ENCODE results near the gene HOXB8.

The HOXB8 gene

DNA sequence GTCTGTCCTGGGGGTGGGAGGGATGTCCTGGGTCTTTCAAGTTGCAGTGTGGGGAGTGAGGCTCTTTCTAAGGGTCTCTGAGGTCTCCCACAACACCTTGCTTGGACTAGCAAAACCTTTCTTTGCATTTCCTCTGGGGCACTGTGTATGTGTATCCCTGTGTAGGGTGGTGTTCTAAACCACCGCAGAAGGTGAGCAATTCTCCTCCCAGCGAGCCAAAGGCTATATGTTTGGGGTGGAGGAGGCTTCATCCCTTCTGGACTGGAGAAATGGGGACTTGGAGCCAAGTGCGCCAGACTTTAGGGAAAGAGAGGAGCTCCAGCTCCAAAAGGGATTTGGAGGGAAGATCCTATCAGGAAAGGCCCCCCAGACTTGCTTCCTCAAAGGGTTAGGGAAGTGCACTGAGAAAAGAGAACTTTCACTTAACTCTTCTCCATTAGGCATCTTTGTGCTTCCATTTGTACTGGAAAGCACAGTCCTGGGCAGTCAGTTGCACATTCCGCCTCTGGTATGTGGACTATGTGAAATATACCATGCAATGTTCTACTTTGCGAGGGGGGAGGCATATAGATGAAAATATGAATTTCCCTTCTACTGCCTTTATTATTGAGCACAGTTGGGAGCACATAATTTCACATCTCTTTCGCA lies 29.9 kb upstream of the HOXB8 start:
- H3K4me1 ChIP-seq (ENCODE audit: low read length) = no peaks in the 10 kb centered on the region
- H4K20me1 ChIP-seq (ENCODE audit: insufficient read depth, low read length) = no peaks in the 10 kb centered on the region
- TF ChIP-seq EZH2phosphoT487 (IDR thresholded peaks at IDR 0.05; ENCODE audit: low read depth) (no peak), CTCF (IDR thresholded peaks at IDR 0.05; ENCODE audit: low read depth, low read length) (no peak)
- H3K4me2 ChIP-seq (ENCODE audit: low read length) = no peak overlapping the region
- H3K27me3 ChIP-seq (ENCODE audit: low read depth, low read length) = peaks cover 5% of the 10 kb centered on the region; the same call in 1 of the 2 replicates
- H3K36me3 ChIP-seq (replicated peaks; ENCODE audit: low read depth, low read length) = no peaks in the 10 kb centered on the region
- H3K79me2 ChIP-seq (ENCODE audit: low read length) = no peaks in the 10 kb centered on the region
- no peak overlapping the region for H3K9ac ChIP-seq (ENCODE audit: low read length)
- no peak overlapping the region for H2AFZ ChIP-seq (ENCODE audit: low read depth, low read length)
- H3K27ac ChIP-seq (ENCODE audit: low read length) = no peak overlapping the region
- H3K9me3 ChIP-seq (ENCODE audit: insufficient read depth, low read length) = no peaks in the 10 kb centered on the region
- H3K4me3 ChIP-seq (ENCODE audit: low read length) = no peak overlapping the region

DNA sequence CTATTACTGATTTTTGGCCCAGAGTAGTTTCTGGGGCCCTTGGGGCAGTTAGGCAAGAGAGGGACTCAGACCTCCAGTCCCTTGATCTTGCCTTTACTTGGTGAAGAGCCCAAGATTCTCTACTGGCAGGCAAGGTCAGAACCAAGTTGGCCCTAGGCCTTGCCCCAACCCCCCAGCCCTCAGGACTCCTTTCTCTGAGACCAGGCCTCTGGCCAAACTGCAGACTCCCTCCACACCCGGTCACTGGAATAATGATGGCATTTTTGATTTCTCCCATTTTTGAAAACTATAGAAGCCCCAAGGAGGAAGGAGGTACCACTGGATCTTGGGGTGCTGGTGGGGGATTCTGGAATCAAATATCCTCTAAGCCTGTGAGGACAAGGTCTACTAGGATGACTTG lies 29.1 kb upstream of the HOXB8 start:
- H3K4me3 ChIP-seq (ENCODE audit: low read length) = no peak overlapping the region

GRCh38 chr17:48643697-48644012 lies 28.6 kb upstream of the HOXB8 start:
- no peaks in the 10 kb centered on the region for H4K20me1 ChIP-seq (ENCODE audit: insufficient read depth, low read length)
- H3K36me3 ChIP-seq (replicated peaks; ENCODE audit: low read depth, low read length) = no peaks in the 10 kb centered on the region
- TF ChIP-seq CTCF (IDR thresholded peaks at IDR 0.05; ENCODE audit: low read depth, low read length) (no peak), EZH2phosphoT487 (IDR thresholded peaks at IDR 0.05; ENCODE audit: low read depth) (no peak)
- no peak overlapping the region for H3K4me3 ChIP-seq (ENCODE audit: low read length)
- H3K27me3 ChIP-seq (ENCODE audit: low read depth, low read length) = peaks cover 11% of the 10 kb centered on the region; the same call in 1 of the 2 replicates
- no peaks in the 10 kb centered on the region for H3K4me1 ChIP-seq (ENCODE audit: low read length)
- no peak overlapping the region for H3K9ac ChIP-seq (ENCODE audit: low read length)
- H3K9me3 ChIP-seq (ENCODE audit: insufficient read depth, low read length) = no peaks in the 10 kb centered on the region
- no peak overlapping the region for H3K4me2 ChIP-seq (ENCODE audit: low read length)
- no peak overlapping the region for H2AFZ ChIP-seq (ENCODE audit: low read depth, low read length)
- H3K27ac ChIP-seq (ENCODE audit: low read length) = no peak overlapping the region
- no peaks in the 10 kb centered on the region for H3K79me2 ChIP-seq (ENCODE audit: low read length)

More for the DNA sequence above, 29.1 kb upstream of the HOXB8 start:
- no peak for TF ChIP-seq CTCF (IDR thresholded peaks at IDR 0.05; ENCODE audit: low read depth, low read length)
- no peak for TF ChIP-seq EZH2phosphoT487 (IDR thresholded peaks at IDR 0.05; ENCODE audit: low read depth)
- Histone ChIP-seq H3K27me3 (ENCODE audit: low read depth, low read length) (peaks cover 11% of the 10 kb centered on the region; the same call in 1 of the 2 replicates), H3K79me2 (ENCODE audit: low read length) (no peaks in the 10 kb centered on the region), H3K4me1 (ENCODE audit: low read length) (no peaks in the 10 kb centered on the region), H3K36me3 (replicated peaks; ENCODE audit: low read depth, low read length) (no peaks in the 10 kb centered on the region), H3K4me2 (ENCODE audit: low read length) (no peak overlapping the region), H3K27ac (ENCODE audit: low read length) (no peak overlapping the region), H4K20me1 (ENCODE audit: insufficient read depth, low read length) (no peaks in the 10 kb centered on the region), H2AFZ (ENCODE audit: low read depth, low read length) (no peak overlapping the region), H3K9ac (ENCODE audit: low read length) (no peak overlapping the region), H3K9me3 (ENCODE audit: insufficient read depth, low read length) (no peaks in the 10 kb centered on the region)

DNA sequence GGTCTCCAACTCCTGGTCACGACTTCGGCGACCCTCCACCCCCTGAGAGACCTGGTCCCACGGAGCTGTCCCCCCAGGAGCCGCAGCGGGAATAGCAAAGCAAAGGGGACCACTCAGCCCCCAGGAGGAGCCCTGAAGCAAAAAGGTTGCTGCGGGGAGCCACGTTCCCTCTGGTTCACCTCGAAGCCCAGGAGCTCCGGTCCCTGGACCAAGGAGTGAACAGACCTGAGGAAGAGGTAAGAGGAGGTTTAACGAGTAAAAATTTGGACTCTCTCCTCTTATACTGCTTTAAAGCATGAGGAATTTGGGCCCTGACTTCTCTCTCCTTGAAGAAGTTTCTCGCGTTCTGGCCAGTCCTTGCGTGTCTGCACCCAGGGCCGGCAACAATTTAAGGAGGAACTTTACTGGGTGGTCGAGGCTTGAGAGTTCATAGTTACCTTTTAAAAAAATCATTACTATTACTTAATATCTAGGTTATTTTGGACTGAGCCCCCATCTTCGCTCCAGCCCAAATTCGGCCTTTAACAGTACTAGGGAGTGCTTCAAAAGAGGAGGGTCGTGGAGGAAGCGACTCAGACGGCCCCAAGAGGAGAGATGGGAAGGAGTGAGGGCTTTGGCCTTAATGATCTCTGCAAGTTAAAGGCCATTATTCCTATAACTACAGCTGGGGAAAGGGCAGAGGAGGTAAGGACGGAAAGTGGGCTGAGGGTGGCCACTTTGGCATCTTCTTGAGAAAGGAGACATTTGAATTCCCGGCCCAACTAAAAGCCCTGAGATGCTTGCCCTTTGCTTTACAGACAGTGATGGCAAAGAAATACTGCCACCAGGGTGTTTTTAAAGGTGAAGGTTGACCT lies 28.0 kb upstream of the HOXB8 start:
- H3K27me3 ChIP-seq (ENCODE audit: low read depth, low read length) = peaks cover 11% of the 10 kb centered on the region; the same call in 1 of the 2 replicates
- no peaks in the 10 kb centered on the region for H3K4me1 ChIP-seq (ENCODE audit: low read length)
- H2AFZ ChIP-seq (ENCODE audit: low read depth, low read length) = no peak overlapping the region
- H3K4me2 ChIP-seq (ENCODE audit: low read length) = no peak overlapping the region
- no peaks in the 10 kb centered on the region for H3K36me3 ChIP-seq (replicated peaks; ENCODE audit: low read depth, low read length)
- H3K79me2 ChIP-seq (ENCODE audit: low read length) = no peaks in the 10 kb centered on the region
- no peak overlapping the region for H3K27ac ChIP-seq (ENCODE audit: low read length)
- no peaks in the 10 kb centered on the region for H4K20me1 ChIP-seq (ENCODE audit: insufficient read depth, low read length)
- H3K4me3 ChIP-seq (ENCODE audit: low read length) = no peak overlapping the region
- no peak overlapping the region for H3K9ac ChIP-seq (ENCODE audit: low read length)
- TF ChIP-seq EZH2phosphoT487 (IDR thresholded peaks at IDR 0.05; ENCODE audit: low read depth) (no peak), CTCF (IDR thresholded peaks at IDR 0.05; ENCODE audit: low read depth, low read length) (no peak)
- H3K9me3 ChIP-seq (ENCODE audit: insufficient read depth, low read length) = no peaks in the 10 kb centered on the region

Measured in OCI-LY3 (cell line).